Measurements from ENCODE around the gene TENT4A.
A peak's percentile ranks its signal among the peaks of the same experiment; 100 is the strongest.

TENT4A gene

GRCh38 chr5:6700685-6701355 lies 12.4 kb upstream of the TENT4A start:
- no peak for DNase-seq (ENCODE audit: low read depth in 2 of 2)

- no peak for DNase-seq (ENCODE audit: low read depth in 2 of 2)
Measured at GRCh38 chr5:6701491-6701890, 11.7 kb upstream of the TENT4A start.

GRCh38 chr5:6702633-6703032 lies 10.6 kb upstream of the TENT4A start:
- no peak for DNase-seq (ENCODE audit: low read depth in 2 of 2)

- no peak for DNase-seq (ENCODE audit: low read depth in 2 of 2)
Measured at GRCh38 chr5:6703806-6704205, 9.4 kb upstream of the TENT4A start.

- no peak for DNase-seq (ENCODE audit: low read depth in 2 of 2)
Measured at GRCh38 chr5:6704361-6704851, 8.8 kb upstream of the TENT4A start.

GRCh38 chr5:6705088-6705487 lies 8.1 kb upstream of the TENT4A start:
- no peak for DNase-seq (ENCODE audit: low read depth in 2 of 2)

GRCh38 chr5:6705959-6706358 lies 7.3 kb upstream of the TENT4A start:
- DNase-seq (ENCODE audit: low read depth in 2 of 2) = no peak

GRCh38 chr5:6707852-6708251 lies 5.4 kb upstream of the TENT4A start:
- DNase-seq (ENCODE audit: low read depth in 2 of 2) = no peak

- DNase-seq (ENCODE audit: low read depth in 2 of 2) = no peak
Measured at GRCh38 chr5:6708814-6709213, 4.4 kb upstream of the TENT4A start.

- DNase-seq (ENCODE audit: low read depth in 2 of 2) = no peak
Measured at GRCh38 chr5:6710070-6710469, 3.2 kb upstream of the TENT4A start.

- DNase-seq (ENCODE audit: low read depth in 2 of 2) = no peak
Measured at GRCh38 chr5:6710551-6711318, 2.5 kb upstream of the TENT4A start.

- DNase-seq (ENCODE audit: low read depth in 2 of 2) = no peak
Measured at GRCh38 chr5:6711409-6712141, 1.7 kb upstream of the TENT4A start.

GRCh38 chr5:6712142-6712576 lies 1.1 kb upstream of the TENT4A start:
- DNase-seq (ENCODE audit: low read depth in 2 of 2) = peak in 1 of 2 donors; percentile 39

GRCh38 chr5:6712577-6713273 lies 507 bp upstream of the TENT4A start:
- DNase-seq (ENCODE audit: low read depth in 2 of 2) = peak; percentile 92 to 96

GRCh38 chr5:6714226-6715041 lies 1.2 kb downstream of the TENT4A start:
- DNase-seq (ENCODE audit: low read depth in 2 of 2) = peak in 1 of 2 donors; percentile 26

- DNase-seq (ENCODE audit: low read depth in 2 of 2) = no peak
Measured at GRCh38 chr5:6715271-6715670, 2.0 kb downstream of the TENT4A start.

- no peak for DNase-seq (ENCODE audit: low read depth in 2 of 2)
Measured at GRCh38 chr5:6715758-6716628, 2.8 kb downstream of the TENT4A start.

- DNase-seq (ENCODE audit: low read depth in 2 of 2) = no peak
Measured at GRCh38 chr5:6716629-6717149, 3.5 kb downstream of the TENT4A start.

- no peak for DNase-seq (ENCODE audit: low read depth in 2 of 2)
Measured at GRCh38 chr5:6717247-6717646, 4.0 kb downstream of the TENT4A start.

- DNase-seq (ENCODE audit: low read depth in 2 of 2) = no peak
Measured at GRCh38 chr5:6717687-6718086, 4.5 kb downstream of the TENT4A start.
